Measurements from ENCODE around the gene COPA.
A peak's percentile ranks its signal among the peaks of the same experiment; 100 is the strongest.

The COPA gene

DNA sequence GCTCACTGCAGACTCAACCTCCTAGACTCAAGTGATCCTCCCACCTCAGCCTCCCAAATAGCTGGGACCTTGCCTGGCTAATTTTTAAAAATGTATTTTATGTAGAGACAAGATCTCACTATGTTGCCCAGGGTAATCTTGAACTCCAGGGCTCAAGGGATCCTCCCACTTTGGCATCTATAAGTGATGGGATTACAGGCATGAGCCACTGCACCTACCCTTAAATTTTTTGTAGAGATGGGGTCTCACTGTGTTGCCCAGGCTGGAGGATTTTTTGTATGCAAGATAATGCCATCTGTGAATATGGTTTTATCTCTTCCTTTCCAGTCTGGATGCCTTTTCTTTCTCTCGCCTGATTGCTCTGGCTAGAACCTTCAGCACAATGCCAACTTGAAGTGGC lies 72.0 kb downstream of the COPA start:
- DNase-seq (ENCODE audit: low read depth in 2 of 3, low spot score in 1 of 3) = no peak

DNA sequence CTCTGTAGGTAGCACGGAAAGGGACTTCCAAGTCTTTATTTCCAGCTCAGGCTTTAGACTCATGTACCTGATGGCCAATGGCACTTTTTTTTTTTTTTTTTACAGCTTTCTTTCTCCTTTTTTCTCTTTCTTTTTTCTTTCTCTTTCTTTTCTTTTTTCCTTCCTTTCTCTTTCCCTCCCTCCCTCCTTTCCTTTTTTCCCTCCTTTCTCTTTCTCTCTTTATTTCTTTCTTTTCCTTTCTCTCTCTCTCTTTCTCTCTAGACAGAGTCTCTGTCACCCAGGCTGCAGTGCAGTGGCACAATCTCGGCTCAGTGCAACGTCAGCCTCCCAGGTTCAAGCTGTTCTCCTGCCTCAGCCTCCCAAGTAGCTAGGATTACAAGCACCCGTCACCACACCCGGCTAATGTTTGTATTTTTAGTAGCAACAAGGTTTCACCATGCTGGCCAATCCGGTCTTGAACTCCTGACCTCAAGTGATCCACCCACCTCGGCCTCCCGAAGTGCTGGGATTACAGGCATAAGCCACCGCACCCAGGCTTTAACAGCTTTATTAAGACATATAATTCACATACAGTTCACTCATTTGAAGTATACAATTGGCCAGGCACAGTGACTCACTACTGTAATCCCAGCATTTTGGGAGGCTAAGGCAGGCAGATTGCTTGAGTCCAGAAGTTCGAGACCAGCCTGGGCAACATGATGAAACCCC lies 75.6 kb downstream of the COPA start:
- no peak for DNase-seq (ENCODE audit: low read depth in 2 of 3, low spot score in 1 of 3)

GRCh38 chr1:160264795-160265307 lies 78.2 kb downstream of the COPA start:
- no peak for DNase-seq (ENCODE audit: low read depth in 2 of 3, low spot score in 1 of 3)

- DNase-seq (ENCODE audit: low read depth in 2 of 3, low spot score in 1 of 3) = peak; percentile 97 to 98 (median 97)
Observed at GRCh38 chr1:160261893-160262794, 80.9 kb downstream of the COPA start, which contains the start of gene DCAF8. DCAF8 (minus strand) TSS chr1:160262549; CDS start chr1:160244008, 18,541 bp downstream.

DNA sequence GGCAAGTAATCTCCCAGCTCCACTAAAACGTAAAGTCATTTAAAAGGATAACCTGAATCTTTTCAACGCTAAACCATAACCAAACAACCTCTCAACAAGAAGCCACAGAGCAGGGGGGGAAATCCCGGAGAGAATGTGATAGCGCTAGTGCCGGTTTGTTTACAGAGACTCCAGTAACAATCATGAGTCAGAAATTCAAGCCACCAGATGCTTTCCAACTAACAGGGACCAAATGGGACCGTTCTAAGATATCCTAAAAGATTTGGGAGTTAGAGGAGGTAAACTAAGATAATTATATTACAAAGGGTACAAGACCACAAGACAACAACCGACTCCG lies 81.5 kb downstream of the COPA start:
- DNase-seq (ENCODE audit: low read depth in 2 of 3, low spot score in 1 of 3) = peak; percentile 62 to 69 (median 64)

DNA sequence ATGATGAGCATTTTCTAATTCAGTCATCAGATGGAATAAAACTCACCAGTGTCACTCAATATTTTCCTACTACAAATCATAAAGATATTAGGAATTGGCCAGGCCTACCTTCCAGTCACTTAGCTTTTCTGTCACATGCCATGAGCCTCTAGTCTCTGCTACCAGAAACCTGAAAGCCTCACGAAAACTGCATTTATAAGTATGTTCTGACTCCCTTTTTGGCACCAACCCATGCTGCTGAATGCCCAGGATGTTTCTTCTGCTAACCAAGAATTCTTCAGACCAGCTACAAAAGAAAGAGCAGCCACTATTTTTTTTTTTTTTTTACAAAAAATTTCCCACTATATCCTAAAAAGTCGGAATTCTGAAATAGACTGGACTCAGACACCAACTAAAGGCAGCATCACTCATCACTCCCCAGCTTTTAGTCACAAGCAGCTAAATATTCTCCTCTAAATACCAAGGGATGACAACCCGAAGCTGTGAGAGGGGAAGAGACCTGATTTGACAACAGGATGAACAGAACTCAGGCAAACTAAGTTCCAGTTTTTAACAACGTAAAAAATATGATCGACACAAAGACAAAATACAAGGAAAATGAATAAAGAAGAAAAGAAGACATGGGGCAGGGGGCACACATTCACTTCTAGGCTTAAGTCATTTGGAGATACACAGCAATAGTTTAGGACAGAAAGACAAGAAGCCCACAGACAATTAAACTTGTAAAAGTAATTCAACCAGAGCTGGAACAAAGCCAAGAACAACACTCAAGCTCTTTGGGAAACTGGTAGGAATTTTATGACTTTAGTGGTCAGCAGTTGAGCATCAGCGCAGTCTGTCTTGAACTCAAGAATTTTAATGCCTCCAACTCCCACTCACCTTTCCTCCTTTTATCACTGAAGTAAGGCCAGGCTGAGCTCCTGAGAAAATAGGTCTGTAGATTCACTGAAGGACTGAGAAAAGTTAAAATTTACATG lies 82.4 kb downstream of the COPA start:
- no peak for DNase-seq (ENCODE audit: low read depth in 2 of 3, low spot score in 1 of 3)

- no peak for DNase-seq (ENCODE audit: low read depth in 2 of 3, low spot score in 1 of 3)
Observed at GRCh38 chr1:160258177-160258798, 84.8 kb downstream of the COPA start.

- no peak for DNase-seq (ENCODE audit: low read depth in 2 of 3, low spot score in 1 of 3)
Observed at GRCh38 chr1:160257411-160258015, 85.5 kb downstream of the COPA start.

GRCh38 chr1:160256396-160257046 lies 86.5 kb downstream of the COPA start:
- DNase-seq (ENCODE audit: low read depth in 2 of 3, low spot score in 1 of 3) = no peak

DNA sequence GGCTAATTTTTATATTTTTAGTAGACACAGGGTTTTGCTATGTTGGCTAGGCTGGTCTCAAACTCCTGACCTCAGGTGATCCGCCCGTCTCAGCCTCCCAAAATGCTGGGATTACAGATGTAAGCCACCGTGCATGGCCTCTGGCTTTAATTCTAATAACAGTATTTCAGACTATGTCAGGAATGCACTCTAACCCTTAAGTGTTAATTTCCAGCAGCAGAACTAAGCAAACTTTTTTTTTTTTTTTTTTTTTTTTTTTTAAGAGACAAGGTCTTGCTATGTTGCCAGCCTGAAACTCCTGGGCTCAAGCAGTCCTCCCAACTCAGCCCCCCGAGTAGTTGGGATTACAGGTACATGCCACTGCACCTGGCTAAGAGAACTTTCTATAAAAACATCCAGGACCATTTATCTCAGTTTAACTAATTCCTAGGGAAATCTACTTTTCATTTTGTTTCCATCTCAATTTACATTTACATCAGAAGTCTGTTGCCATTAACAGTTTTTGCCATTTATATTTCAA lies 87.2 kb downstream of the COPA start:
- no peak for DNase-seq (ENCODE audit: low read depth in 2 of 3, low spot score in 1 of 3)

- peak in 2 of 3 donors; percentile 10 to 20 for DNase-seq (ENCODE audit: low read depth in 2 of 3, low spot score in 1 of 3)
Observed at GRCh38 chr1:160251687-160252526, 91.1 kb downstream of the COPA start.

- DNase-seq (ENCODE audit: low read depth in 2 of 3, low spot score in 1 of 3) = no peak
Observed at GRCh38 chr1:160251011-160251410, 92.0 kb downstream of the COPA start.

GRCh38 chr1:160247053-160247452 lies 96.0 kb downstream of the COPA start:
- DNase-seq (ENCODE audit: low read depth in 2 of 3, low spot score in 1 of 3) = no peak

DNA sequence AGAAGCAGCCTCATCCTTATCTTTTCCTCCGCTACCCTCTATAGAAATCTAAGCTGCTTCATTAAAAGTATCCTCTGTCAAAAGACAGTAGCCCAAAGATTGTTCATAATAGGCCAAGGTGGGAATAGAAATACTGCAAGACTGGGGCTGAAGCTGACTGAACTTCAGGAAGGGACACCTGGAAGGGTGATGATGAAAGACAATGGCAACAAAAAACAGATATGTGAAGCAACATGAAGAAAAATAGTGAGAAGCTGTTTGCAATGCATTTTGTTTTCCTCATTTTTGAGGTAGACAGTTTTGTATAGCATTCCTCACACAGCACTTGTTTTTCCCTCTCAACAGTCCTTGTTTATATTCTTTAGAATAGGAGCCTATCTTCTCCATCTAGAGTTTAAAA lies 97.6 kb downstream of the COPA start:
- DNase-seq (ENCODE audit: low read depth in 2 of 3, low spot score in 1 of 3) = no peak

GRCh38 chr1:160244209-160244608 lies 98.8 kb downstream of the COPA start:
- DNase-seq (ENCODE audit: low read depth in 2 of 3, low spot score in 1 of 3) = no peak

DNA sequence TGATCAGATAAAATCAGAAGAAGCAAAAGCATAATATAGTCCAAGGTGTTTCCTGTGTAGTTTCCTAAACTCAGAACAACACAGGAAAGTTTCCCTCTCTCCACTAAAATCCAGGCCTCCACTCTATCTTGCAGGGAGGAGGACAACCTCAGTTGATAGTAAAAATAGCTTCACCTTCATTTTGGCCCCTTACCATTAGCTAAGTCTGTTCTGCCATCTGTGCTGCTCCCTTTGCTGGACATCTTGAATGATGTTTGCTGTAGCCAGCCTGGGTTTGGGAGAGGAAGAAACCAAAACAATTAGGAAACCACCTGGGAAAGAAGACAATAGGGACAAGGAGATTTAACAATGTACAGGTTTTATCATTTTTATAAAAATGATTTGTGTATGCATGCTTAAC lies 99.3 kb downstream of the COPA start:
- no peak for DNase-seq (ENCODE audit: low read depth in 2 of 3, low spot score in 1 of 3)

DNA sequence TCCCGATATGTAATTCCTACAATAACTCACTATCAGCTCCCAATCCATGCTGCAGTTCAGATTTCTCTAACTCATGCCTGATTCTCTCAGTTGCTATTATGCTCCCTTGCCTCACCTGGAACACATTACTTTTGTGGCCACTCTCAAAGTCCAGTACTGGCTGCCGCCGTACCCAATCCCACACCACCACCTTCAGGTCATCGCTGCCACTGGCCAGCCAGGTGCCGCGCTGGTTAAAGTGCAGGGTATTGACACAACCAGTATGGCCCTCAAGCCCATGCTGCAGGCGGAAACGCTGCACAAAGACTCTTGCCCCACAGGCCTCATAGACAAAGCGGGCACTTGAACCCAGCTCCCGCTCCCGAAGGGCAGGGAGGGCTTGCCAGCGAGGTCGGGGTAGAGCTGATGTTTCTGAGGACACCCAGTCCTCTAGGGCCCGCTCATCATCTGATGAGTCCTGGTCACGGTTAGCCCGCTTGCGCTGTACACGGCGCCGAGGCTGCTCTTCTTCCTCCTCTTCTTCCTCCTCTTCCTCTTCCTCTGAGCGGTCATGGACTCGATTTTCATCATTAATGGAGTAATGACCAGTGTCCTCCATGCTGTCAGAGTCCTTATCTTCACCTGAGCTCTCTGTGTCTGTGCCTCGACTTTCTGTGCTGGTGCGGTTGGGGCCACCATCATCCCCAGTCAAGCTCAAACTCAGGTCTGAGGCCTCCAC lies 103.3 kb downstream of the COPA start:
- no peak for DNase-seq (ENCODE audit: low read depth in 2 of 3, low spot score in 1 of 3)
